Coronary artery (tissue), 2 donors: Measurements from ENCODE around the gene ATF5.

ENCODE experiments used
- DNase-seq: peaks from one replicate; pipeline ENCODE4 v3.0.0-alpha.2; 2017; ENCODE audit warnings: low spot score
- H3K27ac ChIP-seq, 2 donors: fragments of 200-600 bp; sonication (generic); one replicate each; pipeline ENCODE4 v1.5.1; 2016 to 2019
- H3K4me3 ChIP-seq: fragments of 200-600 bp; sonication (generic); 2 replicates; pipeline ENCODE4 v1.5.1; 2016; ENCODE audit warnings: mild to moderate bottlenecking, moderate library complexity
- CTCF ChIP-seq: fragments of 200-600 bp; sonication (generic); IDR thresholded peaks from one replicate; pipeline ENCODE4 v1.5.1; 2019; ENCODE audit warnings: antibody characterized with exemption

The ATF5 gene

GRCh38 chr19:49929121-49929610 lies at the start of gene ATF5, which contains the start of gene NUP62:
ATF5 (plus strand) TSS chr19:49929205; CDS start chr19:49930851, 1,646 bp downstream.
NUP62 (minus strand) TSS chr19:49929504; CDS start chr19:49909807, 19,697 bp downstream.
- Histone ChIP-seq H3K27ac (peak within 1 kb of the TSS; percentile 75 to 95), H3K4me3 (peak within 1 kb of the TSS; percentile 88)
- peak; percentile 89 for DNase-seq
- TF ChIP-seq CTCF = no peak

GRCh38 chr19:49879243-49879963 lies 49.6 kb upstream of the ATF5 start:
- TF ChIP-seq CTCF = no peak
- Histone ChIP-seq H3K4me3 (no peak overlapping the region), H3K27ac (no peak overlapping the region)
- DNase-seq = no peak

DNA sequence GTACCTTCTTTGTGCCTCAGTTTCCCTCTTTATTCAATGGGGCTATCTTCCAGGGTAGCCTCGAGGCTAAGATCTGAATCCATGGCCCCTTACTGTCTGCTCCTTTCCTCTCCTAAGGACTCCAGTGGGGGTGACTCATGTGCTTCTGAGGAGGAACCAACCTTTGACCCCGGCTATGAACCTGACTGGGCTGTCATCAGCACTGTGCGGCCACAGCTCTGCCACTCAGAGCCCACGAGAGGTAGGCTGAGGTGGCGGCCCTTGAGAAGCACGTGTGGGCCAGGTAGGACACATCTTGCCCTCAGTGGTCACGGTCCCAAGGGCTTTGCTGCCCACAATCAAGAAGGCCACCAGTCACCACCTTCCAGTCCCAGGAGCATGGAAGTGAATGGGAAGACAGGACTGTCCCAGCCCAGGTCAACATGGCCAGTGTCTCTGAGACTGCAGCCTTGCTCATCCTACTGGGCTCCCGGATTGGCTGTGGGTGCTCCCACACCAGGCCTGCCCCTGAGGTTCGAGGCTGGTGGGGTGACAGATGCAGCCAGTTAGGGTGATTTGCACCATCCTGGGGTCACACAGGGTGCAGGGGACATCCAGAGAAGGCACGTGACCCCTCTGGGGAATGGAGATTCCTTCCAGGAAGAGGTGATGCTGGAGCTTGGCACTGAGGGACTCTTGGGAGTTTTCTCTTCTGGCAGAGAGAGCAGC lies 48.7 kb upstream of the ATF5 start:
- Histone ChIP-seq H3K4me3 (no peak overlapping the region), H3K27ac (no peak overlapping the region)
- no peak for TF ChIP-seq CTCF
- DNase-seq = no peak

GRCh38 chr19:49881186-49881585 lies 47.8 kb upstream of the ATF5 start:
- Histone ChIP-seq H3K4me3 (no peak overlapping the region), H3K27ac (no peak overlapping the region)
- no peak for TF ChIP-seq CTCF
- DNase-seq = no peak

DNA sequence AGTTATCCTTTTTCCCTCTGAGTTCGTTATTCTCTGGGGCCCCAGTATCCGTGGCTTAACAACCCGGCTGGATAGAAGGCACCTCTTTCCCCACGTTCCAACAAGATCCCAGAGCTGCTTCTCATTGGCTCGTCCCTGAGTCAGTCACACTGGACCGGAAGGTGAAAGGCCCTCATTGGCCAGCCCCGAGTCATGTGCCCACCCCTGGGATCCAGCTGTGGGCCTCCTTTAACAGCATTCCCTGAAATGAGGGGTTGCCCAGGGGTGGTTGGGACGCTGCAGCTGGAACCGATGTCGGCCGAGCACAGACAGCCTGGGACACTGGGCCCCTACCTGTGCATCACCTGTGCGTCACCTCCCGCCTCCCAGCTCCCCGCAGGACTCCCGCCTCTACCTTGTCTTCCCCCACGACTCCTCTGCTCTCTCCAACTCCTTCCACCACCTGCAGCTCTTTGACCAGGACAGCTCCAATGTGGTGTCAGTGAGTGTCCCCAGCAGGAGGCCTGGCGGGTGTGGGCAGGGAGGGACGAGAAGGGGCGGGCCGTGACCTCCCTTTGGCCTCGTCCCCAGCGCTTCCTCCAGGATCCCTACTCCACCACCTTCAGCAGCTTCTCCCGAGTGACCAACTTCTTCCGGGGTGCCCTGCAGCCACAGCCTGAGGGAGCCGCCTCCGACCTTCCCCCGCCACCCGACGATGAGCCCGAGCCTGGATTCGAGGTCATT lies 47.2 kb upstream of the ATF5 start:
- TF ChIP-seq CTCF = no peak
- no peak for DNase-seq

DNA sequence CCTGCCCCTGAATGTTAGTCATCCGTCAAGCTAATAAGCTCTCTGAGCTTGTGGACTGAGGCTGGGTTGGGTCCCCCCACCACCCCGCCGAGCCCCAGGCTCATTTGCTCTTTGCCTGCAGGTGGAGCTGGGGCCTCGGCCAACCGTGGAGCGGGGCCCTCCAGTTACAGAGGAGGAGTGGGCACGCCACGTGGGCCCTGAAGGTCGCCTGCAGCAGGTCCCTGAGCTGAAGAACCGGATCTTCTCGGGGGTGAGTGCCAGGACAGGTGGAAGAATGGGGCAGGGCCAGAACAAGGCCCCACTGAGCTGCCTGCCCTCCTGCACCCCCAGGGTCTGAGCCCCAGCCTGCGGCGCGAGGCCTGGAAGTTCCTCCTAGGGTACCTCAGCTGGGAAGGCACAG lies 46.4 kb upstream of the ATF5 start:
- no peak overlapping the region for H3K27ac ChIP-seq
- H3K4me3 ChIP-seq = no peak overlapping the region
- no peak for TF ChIP-seq CTCF
- no peak for DNase-seq

More for the DNA sequence above, 47.2 kb upstream of the ATF5 start:
- no peak overlapping the region for H3K27ac ChIP-seq
- no peak overlapping the region for H3K4me3 ChIP-seq
